ENCODE data around the gene VPS39. TPM values are rescaled to one million over a fixed set of nuclear protein-coding genes. Genes with fewer than 3 reads are reported as not detected.

The VPS39 gene
- total RNA-seq, 4 donors from 2014 or later: 24.4 to 57.2 (median 31.9) TPM

GRCh38 chr15:42218953-42219592 lies 11.0 kb upstream of the VPS39 start:
- intact Hi-C loops (cut with DNase I): no loop called here
- Histone ChIP-seq H3K4me1 (no peaks in the 10 kb centered on the region), H3K4me3 (no peak overlapping the region), H3K9me3 (no peaks in the 10 kb centered on the region), H3K27ac (no peak overlapping the region), H3K27me3 (no peaks in the 10 kb centered on the region), H3K36me3 (peaks cover 0 to 100% (median 10%) of the 10 kb centered on the region in 3 donors)
- TF ChIP-seq CTCF (IDR thresholded peaks at IDR 0.05) (no peak), POLR2A (IDR thresholded peaks at IDR 0.05) (no peak)
- DNase-seq: no peak
- WGBS, 2 donors: 23 to 32% methylated on average over 2 of the region's 2 CpGs

GRCh38 chr15:42217568-42217967 lies 9.5 kb upstream of the VPS39 start:
- intact Hi-C loops (cut with DNase I): no loop called here
- H3K36me3 ChIP-seq: peaks cover 0 to 100% (median 9%) of the 10 kb centered on the region in 3 donors
- H3K4me3 ChIP-seq: no peak overlapping the region
- H3K27me3 ChIP-seq: no peaks in the 10 kb centered on the region
- WGBS, 2 donors: 68 to 79% methylated on average over 2 of the region's 2 CpGs
- DNase-seq: no peak
- H3K9me3 ChIP-seq: no peaks in the 10 kb centered on the region
- no peaks in the 10 kb centered on the region for H3K4me1 ChIP-seq
- no peak overlapping the region for H3K27ac ChIP-seq
- TF ChIP-seq CTCF (IDR thresholded peaks at IDR 0.05): no peak
- no peak for TF ChIP-seq POLR2A (IDR thresholded peaks at IDR 0.05)

- Histone ChIP-seq H3K4me3 (no peak overlapping the region), H3K9me3 (no peaks in the 10 kb centered on the region), H3K36me3 (peaks cover 0 to 100% (median 14%) of the 10 kb centered on the region in 3 donors), H3K27ac (no peak overlapping the region), H3K4me1 (no peaks in the 10 kb centered on the region), H3K27me3 (no peaks in the 10 kb centered on the region)
- intact Hi-C loops (cut with DNase I): no loop called here
- WGBS, 2 donors: 88 to 93% methylated on average over 4 of the region's 4 CpGs
- no peak for TF ChIP-seq CTCF (IDR thresholded peaks at IDR 0.05)
- no peak for TF ChIP-seq POLR2A (IDR thresholded peaks at IDR 0.05)
- no peak for DNase-seq
Measured at GRCh38 chr15:42215913-42216829, 8.1 kb upstream of the VPS39 start.

- Histone ChIP-seq H3K27me3 (no peaks in the 10 kb centered on the region), H3K9me3 (no peaks in the 10 kb centered on the region), H3K4me1 (no peaks in the 10 kb centered on the region), H3K27ac (no peak overlapping the region), H3K4me3 (no peak overlapping the region), H3K36me3 (peaks cover 4 to 99% (median 20%) of the 10 kb centered on the region in 3 donors)
- intact Hi-C loops (cut with DNase I): no loop called here
- 86 to 94% methylated on average over 1 of the region's 1 CpG for WGBS, 2 donors
- no peak for DNase-seq
- no peak for TF ChIP-seq POLR2A (IDR thresholded peaks at IDR 0.05)
- TF ChIP-seq CTCF (IDR thresholded peaks at IDR 0.05): no peak
Measured at GRCh38 chr15:42214600-42214999, 6.5 kb upstream of the VPS39 start.

GRCh38 chr15:42213511-42213910 lies 5.4 kb upstream of the VPS39 start:
- TF ChIP-seq POLR2A (IDR thresholded peaks at IDR 0.05) (no peak), CTCF (IDR thresholded peaks at IDR 0.05) (no peak)
- H3K27me3 ChIP-seq: no peaks in the 10 kb centered on the region
- no peak overlapping the region for H3K27ac ChIP-seq
- no peak for DNase-seq
- peaks cover 0 to 2% (median 0%) of the 10 kb centered on the region in 3 donors for H3K4me1 ChIP-seq
- no peak overlapping the region for H3K4me3 ChIP-seq
- intact Hi-C loops (cut with DNase I): no loop called here
- H3K9me3 ChIP-seq: no peaks in the 10 kb centered on the region
- H3K36me3 ChIP-seq: peaks cover 4 to 93% (median 16%) of the 10 kb centered on the region in 3 donors
